Neuronal stem cell (in vitro differentiated cells): Measurements from ENCODE around the gene BANF2.

Experiments used
- DNase-seq: peaks from one replicate; pipeline ENCODE4 v3.0.0-alpha.2; 2013; ENCODE audit warnings: low spot score
- H2AFZ ChIP-seq: one replicate; pipeline ENCODE4 v1.6.1; 2013; ENCODE audit warnings: mild to moderate bottlenecking, low read length, inconsistent platforms
- H2AK5ac ChIP-seq: 2 replicates; pipeline ENCODE4 v1.6.1; 2013; ENCODE audit warnings: low read depth, mild to moderate bottlenecking, inconsistent platforms, low read length, moderate library complexity, mixed read lengths
- H2BK120ac ChIP-seq: 2 replicates; pipeline ENCODE4 v1.6.1; 2013; ENCODE audit warnings: low read depth, mild to moderate bottlenecking, inconsistent platforms, low read length, moderate library complexity, mixed read lengths
- H2BK12ac ChIP-seq: one replicate; pipeline ENCODE4 v1.6.1; 2013; ENCODE audit warnings: low read length, inconsistent platforms
- H2BK15ac ChIP-seq: 2 replicates; pipeline ENCODE4 v1.6.1; 2013; ENCODE audit warnings: mild to moderate bottlenecking, low read length, inconsistent platforms, mixed read lengths
- H2BK5ac ChIP-seq: one replicate; pipeline ENCODE4 v1.6.1; 2013; ENCODE audit warnings: inconsistent platforms, mild to moderate bottlenecking, low read length, moderate library complexity
- H3K14ac ChIP-seq: one replicate; pipeline ENCODE4 v1.6.1; 2013; ENCODE audit warnings: low read length, inconsistent platforms
- H3K18ac ChIP-seq: 2 replicates; pipeline ENCODE4 v1.6.1; 2013; ENCODE audit warnings: low read length, inconsistent platforms
- H3K23ac ChIP-seq: 2 replicates; pipeline ENCODE4 v1.6.1; 2013; ENCODE audit warnings: low read depth, mild to moderate bottlenecking, mixed read lengths, low read length, inconsistent platforms; ENCODE audit not compliant: poor library complexity
- H3K27ac ChIP-seq: replicated peaks from 3 replicates; pipeline ENCODE4 v1.5.1; 2013; ENCODE audit warnings: low read length, inconsistent platforms
- H3K27me3 ChIP-seq, 3 experiments: 2 replicates each; pipeline ENCODE4 v1.6.1; 2013; ENCODE audit warnings: low read length in 3 of 3, mild to moderate bottlenecking in 2 of 3, inconsistent platforms in 1 of 3, low read depth in 1 of 3, mixed read lengths in 1 of 3, moderate library complexity in 1 of 3; ENCODE audit not compliant: control insufficient read depth in 3 of 3, insufficient read depth in 3 of 3
- H3K36me3 ChIP-seq, 2 donors: replicated peaks in 1 of 2; 2 replicates each; pipeline ENCODE4 v1.6.1; 2013; ENCODE audit warnings: low read length in 2 of 2; ENCODE audit not compliant: control insufficient read depth in 2 of 2, insufficient read depth in 2 of 2
- H3K4ac ChIP-seq: 2 replicates; pipeline ENCODE4 v1.6.1; 2013; ENCODE audit warnings: inconsistent platforms, mild to moderate bottlenecking, low read length, moderate library complexity
- H3K4me1 ChIP-seq, 2 donors: 1 replicate in 1 of 2; 2 replicates in 1 of 2; pipeline ENCODE4 v1.6.1; 2013; ENCODE audit warnings: low read length in 2 of 2, low read depth in 1 of 2; ENCODE audit not compliant: control insufficient read depth in 2 of 2, insufficient read depth in 1 of 2
- H3K4me2 ChIP-seq: one replicate; pipeline ENCODE4 v1.6.1; 2013; ENCODE audit warnings: mild to moderate bottlenecking, low read length, inconsistent platforms; ENCODE audit not compliant: insufficient read depth, poor library complexity, severe bottlenecking
- H3K4me3 ChIP-seq, 2 donors: 2 replicates each; pipeline ENCODE4 v1.5.1; 2013; ENCODE audit warnings: low read length in 2 of 2, mild to moderate bottlenecking in 2 of 2, inconsistent platforms in 1 of 2, moderate library complexity in 1 of 2
- H3K79me1 ChIP-seq: one replicate; pipeline ENCODE4 v1.6.1; 2013; ENCODE audit warnings: low read depth, mild to moderate bottlenecking, inconsistent platforms, low read length, moderate library complexity
- H3K9ac ChIP-seq: one replicate; pipeline ENCODE4 v1.6.1; 2013; ENCODE audit warnings: mild to moderate bottlenecking, low read depth, low read length, inconsistent platforms; ENCODE audit not compliant: poor library complexity
- H3K9me3 ChIP-seq, 2 donors: replicated peaks in 1 of 2; 2 replicates each; pipeline versions ENCODE3 to v1.6.1; 2013; ENCODE audit warnings: low read length in 2 of 2, mild to moderate bottlenecking in 2 of 2, inconsistent platforms in 1 of 2, low read depth in 1 of 2, mixed read lengths in 1 of 2, moderate library complexity in 1 of 2; ENCODE audit not compliant: control insufficient read depth in 2 of 2, insufficient read depth in 1 of 2
- H4K8ac ChIP-seq: one replicate; pipeline ENCODE4 v1.6.1; 2013; ENCODE audit warnings: low read depth, mild to moderate bottlenecking, inconsistent platforms, low read length, moderate library complexity
- H4K91ac ChIP-seq: one replicate; pipeline ENCODE4 v1.6.1; 2013; ENCODE audit warnings: low read length, low read depth, mild to moderate bottlenecking, inconsistent platforms; ENCODE audit not compliant: poor library complexity
- WGBS, 2 donors: extraction: QIAGEN DNeasy Blood & Tissue Kit; methylation state at CpG; one replicate each; pipeline ENCODE4 v1.1.7; 2013; ENCODE audit warnings: missing lambda C conversion rate in 2 of 2, mixed read lengths in 1 of 2; ENCODE audit not compliant: insufficient read length in 2 of 2, insufficient replicate concordance in 1 of 2; ENCODE audit errors: extremely low coverage in 2 of 2; 5-methylcytosine and 5-hydroxymethylcytosine counted together

Gene BANF2

GRCh38 chr20:17758010-17758409 lies 58.2 kb downstream of the BANF2 start:
- H3K36me3 ChIP-seq, result no peaks in the 10 kb centered on the region
- no peak overlapping the region for H3K23ac ChIP-seq
- no CpG with 5 or more reads among the region's 3 CpGs for WGBS, 2 donors
- H3K4ac ChIP-seq, result no peak overlapping the region
- H2BK12ac ChIP-seq, result no peak overlapping the region
- no peaks in the 10 kb centered on the region for H3K27me3 ChIP-seq
- no peak overlapping the region for H2AK5ac ChIP-seq
- H4K8ac ChIP-seq, result no peak overlapping the region
- H2BK120ac ChIP-seq, result no peak overlapping the region
- H3K9me3 ChIP-seq, result peaks cover 0 to 1% of the 10 kb centered on the region in 2 donors
- no peaks in the 10 kb centered on the region for H3K79me1 ChIP-seq
- H3K4me2 ChIP-seq, result no peak overlapping the region
- no peak overlapping the region for H3K27ac ChIP-seq
- no peak overlapping the region for H3K18ac ChIP-seq
- H2BK15ac ChIP-seq, result no peak overlapping the region
- H3K4me1 ChIP-seq, result no peaks in the 10 kb centered on the region
- H3K4me3 ChIP-seq, result no peak overlapping the region
- H4K91ac ChIP-seq, result no peak overlapping the region
- H3K9ac ChIP-seq, result no peak overlapping the region
- H3K14ac ChIP-seq, result no peak overlapping the region
- no peak overlapping the region for H2BK5ac ChIP-seq
- no peak for DNase-seq
- H2AFZ ChIP-seq, result no peak overlapping the region

- no peak for DNase-seq
- Histone ChIP-seq H3K9ac (no peak overlapping the region), H3K9me3 (peaks cover 0 to 1% of the 10 kb centered on the region in 2 donors), H2BK15ac (no peak overlapping the region), H3K79me1 (no peaks in the 10 kb centered on the region), H2AFZ (no peak overlapping the region), H3K4me2 (no peak overlapping the region), H4K91ac (no peak overlapping the region), H2BK120ac (no peak overlapping the region), H3K27me3 (no peaks in the 10 kb centered on the region), H2BK12ac (no peak overlapping the region), H3K4ac (no peak overlapping the region), H3K36me3 (no peaks in the 10 kb centered on the region), H3K27ac (no peak overlapping the region), H3K4me1 (no peaks in the 10 kb centered on the region), H2AK5ac (no peak overlapping the region), H3K4me3 (no peak overlapping the region), H4K8ac (no peak overlapping the region), H3K23ac (no peak overlapping the region), H3K18ac (no peak overlapping the region), H2BK5ac (no peak overlapping the region), H3K14ac (no peak overlapping the region)
- no CpG with 5 or more reads among the region's 1 CpG for WGBS, 2 donors
These were observed 58.7 kb downstream of the BANF2 start for GRCh38 chr20:17758512-17758911.

GRCh38 chr20:17759449-17759848 lies 59.7 kb downstream of the BANF2 start:
- H3K9ac ChIP-seq, result no peak overlapping the region
- H2AK5ac ChIP-seq, result no peak overlapping the region
- no peak overlapping the region for H2BK120ac ChIP-seq
- H3K4me2 ChIP-seq, result no peak overlapping the region
- H3K27me3 ChIP-seq, result no peaks in the 10 kb centered on the region
- no peak overlapping the region for H2BK12ac ChIP-seq
- H3K14ac ChIP-seq, result no peak overlapping the region
- no peak overlapping the region for H3K4ac ChIP-seq
- H4K91ac ChIP-seq, result no peak overlapping the region
- no peaks in the 10 kb centered on the region for H3K4me1 ChIP-seq
- H2BK15ac ChIP-seq, result no peak overlapping the region
- no peaks in the 10 kb centered on the region for H3K79me1 ChIP-seq
- H3K9me3 ChIP-seq, result peaks cover 0 to 1% of the 10 kb centered on the region in 2 donors
- H2BK5ac ChIP-seq, result no peak overlapping the region
- no peak overlapping the region for H3K18ac ChIP-seq
- no peak for DNase-seq
- no peak overlapping the region for H3K4me3 ChIP-seq
- H4K8ac ChIP-seq, result no peak overlapping the region
- H3K27ac ChIP-seq, result no peak overlapping the region
- no peak overlapping the region for H3K23ac ChIP-seq
- WGBS, 2 donors, result no CpG with 5 or more reads among the region's 1 CpG
- no peaks in the 10 kb centered on the region for H3K36me3 ChIP-seq
- H2AFZ ChIP-seq, result no peak overlapping the region

GRCh38 chr20:17761604-17762003 lies 61.8 kb downstream of the BANF2 start:
- Histone ChIP-seq H3K23ac (peak overlapping the region; percentile 75), H3K18ac (no peak overlapping the region), H2BK12ac (no peak overlapping the region), H4K91ac (no peak overlapping the region), H3K9ac (no peak overlapping the region), H3K27me3 (no peaks in the 10 kb centered on the region), H2BK120ac (no peak overlapping the region), H2AK5ac (no peak overlapping the region), H3K4me1 (no peaks in the 10 kb centered on the region), H3K27ac (no peak overlapping the region), H4K8ac (no peak overlapping the region), H3K36me3 (no peaks in the 10 kb centered on the region), H3K4me2 (no peak overlapping the region), H2BK5ac (no peak overlapping the region), H3K9me3 (peaks cover 0 to 1% of the 10 kb centered on the region in 2 donors), H3K4me3 (no peak overlapping the region), H3K4ac (no peak overlapping the region), H3K79me1 (no peaks in the 10 kb centered on the region), H2BK15ac (no peak overlapping the region), H3K14ac (no peak overlapping the region), H2AFZ (peak overlapping the region; percentile 12)
- DNase-seq, result no peak
- WGBS, 2 donors, result no CpG with 5 or more reads among the region's 3 CpGs
